ENCODE data around the gene MAML3.

Gene MAML3

GRCh38 chr4:140153718-140154571, at the start of gene MAML3:
Gene MAML3, minus strand, starts transcription at chr4:140154184. Its CDS starts 857 bp downstream, at chr4:140153327.
- no peak for FAIRE-seq

GRCh38 chr4:140198942-140199341, 45.0 kb upstream of the MAML3 start:
- no peak for FAIRE-seq

DNA sequence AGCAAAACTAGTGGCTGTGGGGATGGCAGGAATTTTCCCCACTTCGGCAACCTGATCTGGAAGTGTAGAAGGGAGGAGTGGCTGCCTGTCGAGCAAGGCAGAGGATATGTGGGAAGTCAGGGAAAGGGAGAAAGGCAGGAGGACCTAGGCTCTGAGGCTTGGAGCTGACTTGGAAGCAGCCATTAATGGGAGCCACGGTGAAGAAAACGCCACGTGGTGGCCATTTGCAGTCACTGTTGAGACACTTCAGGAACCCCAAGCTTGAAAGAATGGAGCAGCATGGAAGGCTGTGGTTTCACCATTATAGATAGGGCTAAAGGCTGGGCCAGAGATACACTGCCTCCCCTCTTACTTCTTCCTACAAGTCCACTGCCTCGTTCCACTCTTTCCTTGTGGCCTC, 41.8 kb upstream of the MAML3 start:
- no peak for FAIRE-seq

- FAIRE-seq = no peak
These were observed 35.8 kb upstream of the MAML3 start for GRCh38 chr4:140189805-140190204.

- FAIRE-seq = no peak
These were observed 35.0 kb upstream of the MAML3 start for GRCh38 chr4:140188975-140189374.

- no peak for FAIRE-seq
These were observed 33.3 kb upstream of the MAML3 start for GRCh38 chr4:140187316-140187695.

DNA sequence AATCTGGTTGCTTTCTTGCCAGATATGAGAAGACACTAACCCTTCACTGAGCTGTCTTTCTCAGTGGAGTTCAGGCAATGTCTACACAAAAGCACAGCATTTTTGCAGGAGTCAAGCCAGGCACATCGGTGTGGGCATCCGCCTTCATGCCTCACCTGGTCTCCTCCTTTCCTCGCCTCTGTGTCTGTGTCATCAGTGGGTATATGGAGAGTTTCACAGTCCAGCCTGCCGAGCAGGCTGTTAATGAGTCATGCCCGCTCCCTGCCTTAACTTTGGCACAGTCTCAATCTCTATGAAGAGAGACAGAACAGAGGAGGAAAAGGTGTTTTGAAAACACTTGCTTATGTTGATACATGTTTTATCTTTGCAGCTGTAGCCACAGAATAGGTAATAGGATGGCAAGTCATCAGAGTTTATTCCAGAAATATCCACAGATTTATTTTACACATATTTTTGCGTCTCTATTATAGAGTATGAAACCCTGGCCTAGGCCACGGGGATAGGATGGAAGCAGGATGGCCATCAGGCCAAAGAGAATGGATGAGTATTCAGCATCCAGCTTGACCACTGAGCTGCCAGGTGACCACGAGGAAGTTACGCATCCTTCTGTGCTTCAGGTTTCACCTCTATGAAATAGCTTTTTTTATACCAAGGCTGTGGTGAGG, 32.8 kb upstream of the MAML3 start:
- no peak for FAIRE-seq

DNA sequence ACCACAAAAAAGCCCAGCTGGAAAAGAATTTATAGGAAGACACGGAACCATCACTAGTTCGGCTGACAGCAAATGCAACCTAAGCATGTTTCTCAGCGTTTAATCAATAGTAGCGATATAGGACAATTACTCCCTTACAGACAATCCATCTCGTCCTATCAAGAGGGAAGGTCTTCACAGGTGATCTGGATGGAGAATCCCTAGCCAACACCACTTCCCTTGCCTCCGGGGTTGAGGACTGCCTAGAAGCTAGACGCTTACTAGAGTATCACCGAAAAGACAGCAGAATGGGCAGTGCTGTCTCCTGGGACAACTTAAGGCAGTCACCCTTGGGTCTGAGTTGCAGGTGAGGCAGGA, 32.1 kb upstream of the MAML3 start:
- FAIRE-seq = no peak

- FAIRE-seq = no peak
These were observed 31.6 kb upstream of the MAML3 start for GRCh38 chr4:140185412-140186081.

DNA sequence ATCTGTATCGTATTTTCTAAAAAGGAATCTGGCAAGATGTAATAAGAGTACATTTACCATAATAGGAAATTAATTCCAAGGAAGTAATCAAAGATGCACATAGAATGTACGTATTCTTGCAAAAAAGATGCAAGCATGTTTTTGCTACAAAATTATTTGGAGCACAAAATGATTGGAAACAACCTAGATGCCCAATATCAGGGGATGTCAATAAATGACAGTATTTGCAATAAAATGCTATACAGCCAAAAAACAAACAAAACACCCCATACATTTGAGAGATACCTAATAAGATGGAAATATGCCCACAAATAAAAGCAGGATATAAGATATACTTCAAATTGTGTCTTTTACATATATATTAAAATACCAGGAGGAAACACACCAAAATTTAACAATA, 29.3 kb upstream of the MAML3 start:
- no peak for FAIRE-seq

DNA sequence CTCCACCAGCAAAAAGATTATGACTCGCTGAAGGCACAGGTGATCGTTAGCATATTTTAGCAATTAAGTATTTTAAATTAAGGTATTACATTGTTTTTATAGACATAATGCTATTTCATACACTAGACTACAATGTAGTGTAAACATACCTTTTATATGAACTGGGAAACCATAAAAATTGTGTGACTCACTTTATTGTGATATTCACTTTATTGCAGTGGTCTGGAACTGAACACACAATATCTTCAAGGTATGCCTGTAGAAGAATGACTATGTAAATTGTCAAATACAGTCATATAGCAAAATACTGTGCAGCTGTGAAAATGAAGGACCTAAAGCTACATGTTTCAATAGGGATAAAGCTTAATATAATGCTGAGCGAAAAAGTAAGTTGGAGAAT, 26.6 kb upstream of the MAML3 start:
- no peak for FAIRE-seq

- no peak for FAIRE-seq
These were observed 22.8 kb upstream of the MAML3 start for GRCh38 chr4:140176735-140177134.

- FAIRE-seq = no peak
These were observed 20.6 kb upstream of the MAML3 start for GRCh38 chr4:140174543-140174942.

DNA sequence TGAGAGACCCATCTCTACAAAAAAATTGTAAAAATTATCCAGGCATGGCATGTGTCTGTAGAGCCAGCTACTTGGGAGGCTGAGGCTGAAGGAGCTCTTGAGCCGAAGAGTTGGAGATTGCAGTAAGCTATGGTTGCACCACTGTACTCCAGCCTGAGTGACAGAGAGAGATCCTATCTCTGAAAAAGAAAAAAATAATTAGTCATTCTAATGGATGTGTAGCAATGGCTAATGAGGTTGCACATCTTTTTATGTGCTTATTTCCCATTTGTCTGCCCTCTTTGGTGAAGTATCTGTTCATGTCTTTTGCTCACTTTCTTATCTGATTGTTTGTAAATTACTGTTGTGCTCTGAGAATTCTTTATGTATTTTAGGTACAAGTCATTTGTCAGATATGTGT, 19.0 kb upstream of the MAML3 start:
- FAIRE-seq = no peak

DNA sequence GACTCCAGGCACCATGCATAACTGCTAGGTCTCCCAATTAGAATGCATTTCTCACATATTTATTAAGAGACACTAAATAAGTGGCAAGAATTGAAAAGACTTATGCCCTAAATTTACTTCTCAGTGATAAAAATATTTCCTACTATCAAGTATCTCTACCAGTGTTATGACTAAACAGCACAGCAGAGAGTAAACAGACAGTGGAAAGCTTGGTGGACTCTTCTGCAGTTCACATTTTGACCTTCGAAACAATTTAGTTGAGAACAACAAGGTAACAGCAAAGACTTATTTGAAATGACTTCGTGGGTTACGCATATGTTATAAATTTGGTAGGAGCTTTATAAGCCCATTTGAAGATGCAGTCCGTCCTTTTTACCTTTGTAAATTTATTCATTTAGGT, 16.3 kb upstream of the MAML3 start:
- FAIRE-seq = no peak

DNA sequence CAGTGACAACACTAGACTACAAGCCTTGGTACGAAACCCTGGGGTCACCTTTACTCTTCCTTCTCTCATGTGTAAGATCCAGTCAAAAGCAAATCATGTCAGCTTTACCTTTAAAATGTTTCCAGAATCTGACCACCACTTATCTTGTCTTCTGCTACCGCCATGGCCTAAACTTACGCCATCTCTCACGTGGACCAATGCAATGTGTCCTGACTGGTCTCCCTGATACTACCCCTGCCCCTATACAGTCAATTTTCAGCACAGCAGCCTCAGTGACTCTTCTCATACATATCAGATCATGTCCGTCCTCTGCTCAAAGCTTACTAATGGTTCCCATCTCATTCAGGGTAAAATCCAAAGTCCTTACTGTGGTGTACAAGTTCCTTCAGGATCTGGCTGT, 15.0 kb upstream of the MAML3 start:
- no peak for FAIRE-seq

DNA sequence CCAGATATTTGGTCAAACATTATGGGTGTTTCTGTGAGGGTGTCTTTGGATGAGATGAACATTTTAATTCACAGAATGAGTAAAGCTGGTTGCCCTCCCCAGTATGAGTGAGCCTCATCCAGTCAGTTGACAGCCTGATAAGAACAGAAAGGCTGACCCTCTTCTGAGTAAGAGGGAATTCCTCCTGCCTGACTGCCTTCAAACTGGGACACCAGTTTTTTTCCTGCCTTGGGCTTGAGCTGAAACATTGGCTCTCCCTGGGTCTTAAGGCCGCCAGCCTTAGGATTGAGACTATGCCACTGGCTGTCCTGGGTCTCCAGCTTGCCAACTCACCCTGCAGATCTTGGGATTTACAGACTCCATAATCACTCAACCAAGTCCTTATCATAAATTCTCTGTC, 14.5 kb upstream of the MAML3 start:
- FAIRE-seq = no peak

DNA sequence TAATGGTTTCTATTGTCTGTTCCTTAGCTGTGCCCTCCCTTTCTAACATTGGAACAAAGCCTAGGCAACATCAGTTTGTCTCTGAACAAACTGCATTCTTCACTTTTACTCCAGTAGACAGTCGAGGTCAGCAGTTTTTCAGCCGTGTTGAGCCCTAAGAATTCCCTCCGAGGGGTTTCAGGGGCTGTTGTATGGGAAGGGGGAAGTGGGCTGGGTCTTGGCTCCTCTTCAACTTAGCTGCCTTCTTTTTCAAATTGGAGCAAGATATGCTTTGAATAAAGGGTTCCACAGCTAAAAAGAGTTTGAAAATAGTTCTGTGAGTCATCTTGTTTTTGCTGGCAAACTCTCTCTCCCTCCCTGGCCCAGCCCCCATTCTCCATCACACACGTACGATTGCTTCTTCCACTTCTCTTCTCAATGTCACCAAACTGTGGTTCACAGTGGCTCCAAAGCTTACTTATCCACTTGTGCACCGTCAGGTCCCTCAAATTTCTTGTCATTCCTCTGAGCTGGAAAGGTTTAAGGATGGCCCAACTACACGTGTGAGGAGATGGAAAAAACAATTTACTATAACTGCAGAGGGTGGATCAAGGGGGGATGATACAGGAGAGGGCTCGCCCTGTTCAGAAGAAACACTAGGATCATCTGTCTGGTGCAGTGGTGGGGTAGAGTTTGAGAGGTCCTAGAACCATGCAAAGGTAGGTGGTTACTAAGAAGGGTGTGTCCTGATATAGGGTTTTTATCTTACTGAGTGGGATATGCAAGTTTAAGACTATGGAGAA, 9.2 kb upstream of the MAML3 start:
- FAIRE-seq = no peak

DNA sequence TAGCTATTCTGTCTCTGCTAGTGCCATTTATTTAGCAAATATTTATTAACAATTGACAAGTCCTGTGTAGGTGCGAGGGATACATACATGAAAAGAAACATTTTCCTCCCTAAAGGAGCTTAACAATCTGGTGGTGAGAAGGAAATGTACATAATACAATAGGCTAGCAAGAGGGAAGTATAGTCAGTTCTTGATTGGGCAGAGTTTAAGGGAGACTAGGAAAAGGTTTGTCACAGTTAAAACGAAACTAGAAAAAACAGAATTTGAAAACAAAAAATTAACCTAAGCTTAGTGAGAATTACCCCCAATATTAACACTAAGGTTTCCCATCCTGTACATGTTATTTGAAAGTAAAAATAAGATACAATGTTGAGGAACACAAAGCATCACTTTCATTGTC, 8.6 kb upstream of the MAML3 start:
- no peak for FAIRE-seq

DNA sequence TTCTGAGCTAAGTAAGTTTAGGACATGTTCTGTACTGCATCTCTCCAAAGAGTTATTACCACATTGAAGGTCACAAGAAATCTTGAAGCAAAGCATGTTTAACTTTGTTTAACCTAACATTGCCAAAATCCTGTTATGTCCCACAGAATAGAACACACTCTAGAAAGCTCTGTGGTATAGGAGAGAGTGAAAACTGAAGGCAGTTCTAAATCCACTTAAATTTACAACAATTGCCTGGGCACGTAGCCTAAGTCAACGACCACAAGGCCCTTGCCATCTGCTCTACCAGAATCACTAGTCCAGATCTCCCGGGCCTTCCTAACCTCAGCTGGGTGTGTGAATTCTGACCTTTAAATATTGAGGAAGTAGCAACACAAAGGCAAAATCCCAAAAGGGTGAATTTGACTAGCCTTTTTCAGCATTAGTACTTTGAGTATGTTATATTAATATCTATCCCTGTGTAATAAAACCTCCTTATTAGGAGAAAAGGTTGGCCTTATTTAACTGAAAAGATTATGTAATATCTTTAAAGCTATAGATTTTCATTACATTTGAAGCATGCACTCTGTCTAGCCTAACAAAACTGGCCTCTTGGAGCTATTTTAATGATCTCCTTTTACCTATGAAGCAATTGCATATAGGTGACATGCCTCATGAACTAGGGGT, 4.5 kb upstream of the MAML3 start:
- FAIRE-seq = no peak

DNA sequence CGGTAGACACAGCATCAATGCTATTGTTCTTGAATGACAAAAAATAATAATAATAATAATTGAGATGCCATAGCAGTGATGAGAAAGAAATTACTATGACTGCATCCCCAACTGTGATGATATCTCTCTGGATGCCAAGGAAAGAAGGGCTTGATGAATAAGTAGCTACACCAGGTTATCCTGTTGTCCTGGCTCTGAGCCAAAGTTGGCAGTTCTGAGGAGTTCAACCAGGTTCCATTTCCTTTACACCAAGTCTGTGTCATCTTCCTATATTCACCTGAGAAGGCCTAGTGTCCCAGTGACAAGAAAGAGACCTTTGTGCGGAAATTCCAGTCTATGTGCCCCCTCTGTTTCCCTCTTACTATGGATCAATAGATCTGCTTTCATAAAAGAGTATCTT, 3.4 kb upstream of the MAML3 start:
- no peak for FAIRE-seq

DNA sequence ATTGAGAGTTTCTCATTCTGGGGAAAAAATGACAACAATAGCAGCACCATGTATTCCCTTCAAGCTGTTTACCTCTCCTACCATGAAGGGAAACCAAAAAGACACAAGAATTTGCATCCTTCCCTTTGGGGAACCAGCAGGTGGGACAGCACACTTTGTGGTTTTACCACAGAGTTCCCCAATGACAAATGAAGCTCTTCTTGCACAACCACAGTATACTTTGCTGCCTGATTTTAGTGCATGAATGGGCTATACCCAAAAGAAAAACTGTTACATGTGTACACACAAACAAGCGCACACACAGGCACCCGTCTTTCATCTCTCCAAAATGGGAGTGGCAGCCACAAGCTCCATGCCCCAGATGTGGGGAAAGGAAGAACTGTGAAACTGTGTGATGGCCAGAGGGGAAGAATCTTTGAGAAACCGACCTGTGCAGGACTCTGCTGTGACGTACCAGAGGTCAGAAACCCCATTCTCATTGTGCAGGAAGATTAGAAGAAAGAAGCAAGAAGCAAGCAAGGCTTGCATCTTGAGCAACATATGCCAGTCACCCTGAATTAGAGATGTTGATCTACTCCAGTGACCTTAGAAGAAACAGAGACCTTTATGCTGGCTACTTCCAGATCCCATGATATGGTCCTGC, 2.7 kb upstream of the MAML3 start:
- FAIRE-seq = no peak
